ENCODE data around the gene PIH1D2.

DNA sequence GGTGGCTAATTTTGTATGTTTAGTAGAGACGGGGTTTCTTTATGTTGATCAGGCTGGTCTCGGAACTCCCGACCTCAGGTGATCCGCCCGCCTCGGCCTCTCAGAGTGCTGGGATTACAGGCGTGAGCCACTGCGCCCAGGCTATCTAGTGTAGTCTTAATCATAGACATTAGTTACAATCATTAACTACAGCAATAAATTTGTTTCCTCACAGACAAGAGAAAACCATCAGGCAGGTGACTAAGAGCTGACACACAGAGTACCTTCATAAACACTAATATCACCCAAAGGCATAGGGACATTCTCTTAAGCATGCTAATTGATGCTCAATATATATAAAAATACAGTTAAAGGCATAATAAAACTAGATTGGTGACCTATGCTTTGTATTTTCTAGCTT lies 32.3 kb upstream of the PIH1D2 start:
- no peak for TF ChIP-seq ZNF112 (tag by site-specific recombination; IDR thresholded peaks at IDR 0.05)
- TF ChIP-seq, protein P1, sequence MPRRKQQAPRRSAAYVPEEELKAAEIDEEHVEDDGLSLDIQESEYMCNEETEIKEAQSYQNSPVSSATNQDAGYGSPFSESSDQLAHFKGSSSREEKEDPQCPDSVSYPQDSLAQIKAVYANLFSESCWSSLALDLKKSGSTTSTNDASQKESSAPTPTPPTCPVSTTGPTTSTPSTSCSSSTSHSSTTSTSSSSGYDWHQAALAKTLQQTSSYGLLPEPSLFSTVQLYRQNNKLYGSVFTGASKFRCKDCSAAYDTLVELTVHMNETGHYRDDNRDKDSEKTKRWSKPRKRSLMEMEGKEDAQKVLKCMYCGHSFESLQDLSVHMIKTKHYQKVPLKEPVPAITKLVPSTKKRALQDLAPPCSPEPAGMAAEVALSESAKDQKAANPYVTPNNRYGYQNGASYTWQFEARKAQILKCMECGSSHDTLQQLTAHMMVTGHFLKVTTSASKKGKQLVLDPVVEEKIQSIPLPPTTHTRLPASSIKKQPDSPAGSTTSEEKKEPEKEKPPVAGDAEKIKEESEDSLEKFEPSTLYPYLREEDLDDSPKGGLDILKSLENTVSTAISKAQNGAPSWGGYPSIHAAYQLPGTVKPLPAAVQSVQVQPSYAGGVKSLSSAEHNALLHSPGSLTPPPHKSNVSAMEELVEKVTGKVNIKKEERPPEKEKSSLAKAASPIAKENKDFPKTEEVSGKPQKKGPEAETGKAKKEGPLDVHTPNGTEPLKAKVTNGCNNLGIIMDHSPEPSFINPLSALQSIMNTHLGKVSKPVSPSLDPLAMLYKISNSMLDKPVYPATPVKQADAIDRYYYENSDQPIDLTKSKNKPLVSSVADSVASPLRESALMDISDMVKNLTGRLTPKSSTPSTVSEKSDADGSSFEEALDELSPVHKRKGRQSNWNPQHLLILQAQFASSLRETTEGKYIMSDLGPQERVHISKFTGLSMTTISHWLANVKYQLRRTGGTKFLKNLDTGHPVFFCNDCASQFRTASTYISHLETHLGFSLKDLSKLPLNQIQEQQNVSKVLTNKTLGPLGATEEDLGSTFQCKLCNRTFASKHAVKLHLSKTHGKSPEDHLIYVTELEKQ (tag by site-specific recombination; IDR thresholded peaks at IDR 0.05; ENCODE audit: borderline replicate concordance), result no peak
